GDM1 (cell line): ENCODE measurements around the gene KCNK4.
"Not testable (repeated sequence)": the region's sequence is repeated elsewhere in the genome, so short reads cannot be mapped to it uniquely, and the experiment has no call there.

Source experiments
- DNase-seq: peaks from one replicate; lab custom pipeline; 2025; lab: John Stamatoyannopoulos, UW

The KCNK4 gene

GRCh38 chr11:64307795-64308194 lies 16.7 kb downstream of the KCNK4 start:
- DNase-seq = not testable (repeated sequence)

- DNase-seq = no peak
These were observed 21.8 kb downstream of the KCNK4 start for GRCh38 chr11:64312947-64313346.

GRCh38 chr11:64313491-64314145 lies 22.5 kb downstream of the KCNK4 start:
- DNase-seq = no peak

GRCh38 chr11:64314146-64314804 lies 23.2 kb downstream of the KCNK4 start:
- DNase-seq = no peak

GRCh38 chr11:64314805-64315561 lies 23.9 kb downstream of the KCNK4 start:
- DNase-seq = no peak

- not testable (repeated sequence) for DNase-seq
These were observed 24.8 kb downstream of the KCNK4 start for GRCh38 chr11:64315667-64316526.

- DNase-seq = no peak
These were observed 25.7 kb downstream of the KCNK4 start for GRCh38 chr11:64316672-64317324.

GRCh38 chr11:64317325-64317960 lies 26.3 kb downstream of the KCNK4 start, which contains the start of gene TRMT112:
Gene TRMT112, minus strand, starts transcription at chr11:64317559. Its CDS starts 33 bp downstream, at chr11:64317526.
- peak; percentile 95 for DNase-seq

- peak; percentile 98 for DNase-seq
These were observed 27.1 kb downstream of the KCNK4 start, which contains the start of gene PRDX5 for GRCh38 chr11:64317961-64318765. Gene PRDX5, plus strand, starts transcription at chr11:64318121. Its CDS starts 95 bp downstream, at chr11:64318216.

GRCh38 chr11:64318766-64319761 lies 28.0 kb downstream of the KCNK4 start:
- no peak for DNase-seq

GRCh38 chr11:64320556-64320955 lies 29.5 kb downstream of the KCNK4 start:
- DNase-seq = no peak

GRCh38 chr11:64321026-64321425 lies 29.9 kb downstream of the KCNK4 start:
- DNase-seq = no peak

GRCh38 chr11:64321533-64321932 lies 30.4 kb downstream of the KCNK4 start:
- DNase-seq = no peak

GRCh38 chr11:64322925-64323260 lies 31.8 kb downstream of the KCNK4 start:
- DNase-seq = no peak

GRCh38 chr11:64323373-64323772 lies 32.3 kb downstream of the KCNK4 start:
- DNase-seq = no peak

- DNase-seq = not testable (repeated sequence)
These were observed 32.9 kb downstream of the KCNK4 start for GRCh38 chr11:64323984-64324383.

- DNase-seq = no peak
These were observed 33.8 kb downstream of the KCNK4 start for GRCh38 chr11:64324692-64325469.

- no peak for DNase-seq
These were observed 36.3 kb downstream of the KCNK4 start for GRCh38 chr11:64327375-64327774.
